ENCODE results near the gene ASAP2. TPM values are rescaled to one million over a fixed set of nuclear protein-coding genes. Genes with fewer than 3 reads are reported as not detected.

Gene ASAP2
- polyA plus RNA-seq, 3 donors, result 0.08 to 1.1 (median 0.20) TPM

DNA sequence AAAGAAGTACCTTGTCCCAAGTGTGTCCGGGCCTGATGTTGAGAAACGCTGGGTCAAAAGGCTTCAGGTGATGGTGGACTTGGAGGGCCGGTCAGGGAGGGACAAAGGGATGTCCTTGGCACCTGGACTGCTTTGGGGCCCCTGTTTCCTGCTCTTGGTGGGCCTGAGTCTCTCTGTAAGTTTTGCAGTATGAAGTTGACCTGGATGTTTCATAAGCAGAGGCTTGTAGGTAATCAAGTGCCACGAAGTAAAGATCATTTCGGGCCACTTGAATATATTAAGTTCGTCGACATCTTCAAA, 29.4 kb downstream of the ASAP2 start:
- H3K79me2 ChIP-seq (ENCODE audit: insufficient read depth, low read length), result no peaks in the 10 kb centered on the region
- peaks cover 0 to 3% (median 0%) of the 10 kb centered on the region in 7 donors for H3K9me3 Mint-ChIP-seq

DNA sequence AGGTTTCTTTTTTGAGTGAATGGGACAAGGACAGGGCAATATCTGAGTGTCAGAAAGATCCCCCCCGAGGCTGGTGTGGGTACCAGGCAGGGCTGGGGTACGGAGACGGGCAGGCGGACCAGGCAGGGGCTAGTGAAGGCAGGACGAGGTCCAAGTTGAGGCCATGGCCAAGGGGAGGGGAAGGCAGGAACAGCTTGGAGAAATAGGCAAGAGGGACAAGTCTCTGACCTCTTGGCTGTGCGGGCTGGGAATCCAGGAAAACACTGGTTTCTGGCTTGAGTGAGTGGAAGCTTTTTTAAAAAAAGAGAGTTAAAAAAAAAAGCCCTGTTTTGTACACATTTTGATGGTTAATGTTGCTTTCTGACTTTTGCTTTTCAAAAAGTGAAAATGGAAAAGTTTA, 30.3 kb downstream of the ASAP2 start:
- DNase-seq, result no peak
- peaks cover 45% of the 10 kb centered on the region for H3K4me1 Mint-ChIP-seq
- H3K4me3 ChIP-seq (replicated peaks in 1 of 3; ENCODE audit: low read depth in 2 of 3, low read length in 3 of 3), result no peak overlapping the region
- no peak overlapping the region for H3K27ac ChIP-seq (ENCODE audit: low read depth in 1 of 2, low read length in 2 of 2)
- intact Hi-C loops (cut with micrococcal nuclease), result no loop called here
- no peak overlapping the region for H3K9ac ChIP-seq (ENCODE audit: insufficient read depth, low read length, poor library complexity, severe bottlenecking)
- peaks cover 0 to 3% (median 0%) of the 10 kb centered on the region in 7 donors for H3K9me3 Mint-ChIP-seq
- WGBS (ENCODE audit: insufficient coverage), result 97% methylated on average over 6 of the region's 6 CpGs
- peaks cover 0 to 6% of the 10 kb centered on the region in 2 donors for H3K27me3 ChIP-seq (ENCODE audit: control insufficient read depth in 2 of 2, insufficient read depth in 2 of 2, low read length in 2 of 2)
- TF ChIP-seq, protein P1, sequence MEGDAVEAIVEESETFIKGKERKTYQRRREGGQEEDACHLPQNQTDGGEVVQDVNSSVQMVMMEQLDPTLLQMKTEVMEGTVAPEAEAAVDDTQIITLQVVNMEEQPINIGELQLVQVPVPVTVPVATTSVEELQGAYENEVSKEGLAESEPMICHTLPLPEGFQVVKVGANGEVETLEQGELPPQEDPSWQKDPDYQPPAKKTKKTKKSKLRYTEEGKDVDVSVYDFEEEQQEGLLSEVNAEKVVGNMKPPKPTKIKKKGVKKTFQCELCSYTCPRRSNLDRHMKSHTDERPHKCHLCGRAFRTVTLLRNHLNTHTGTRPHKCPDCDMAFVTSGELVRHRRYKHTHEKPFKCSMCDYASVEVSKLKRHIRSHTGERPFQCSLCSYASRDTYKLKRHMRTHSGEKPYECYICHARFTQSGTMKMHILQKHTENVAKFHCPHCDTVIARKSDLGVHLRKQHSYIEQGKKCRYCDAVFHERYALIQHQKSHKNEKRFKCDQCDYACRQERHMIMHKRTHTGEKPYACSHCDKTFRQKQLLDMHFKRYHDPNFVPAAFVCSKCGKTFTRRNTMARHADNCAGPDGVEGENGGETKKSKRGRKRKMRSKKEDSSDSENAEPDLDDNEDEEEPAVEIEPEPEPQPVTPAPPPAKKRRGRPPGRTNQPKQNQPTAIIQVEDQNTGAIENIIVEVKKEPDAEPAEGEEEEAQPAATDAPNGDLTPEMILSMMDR (IDR thresholded peaks at IDR 0.05), result no peak
- H3K36me3 Mint-ChIP-seq, result no peaks in the 10 kb centered on the region
- H3K27me3 Mint-ChIP-seq (ENCODE audit: low read depth in 3 of 3), result peaks cover 14 to 19% (median 17%) of the 10 kb centered on the region in 3 donors
- no peak overlapping the region for H2AFZ ChIP-seq (ENCODE audit: insufficient read depth, low read depth, low read length, poor library complexity, severe bottlenecking)
- H3K9me3 ChIP-seq (replicated peaks in 1 of 2; ENCODE audit: control insufficient read depth in 1 of 2, insufficient read depth in 1 of 2, low read length in 2 of 2), result no peaks in the 10 kb centered on the region
- H3K4me3 Mint-ChIP-seq, result no peak overlapping the region
- no peaks in the 10 kb centered on the region for H3K79me2 ChIP-seq (ENCODE audit: insufficient read depth, low read length)
- no peak overlapping the region for H3K27ac Mint-ChIP-seq
- H3K4me1 ChIP-seq (ENCODE audit: control insufficient read depth in 1 of 2, insufficient read depth in 2 of 2, low read length in 2 of 2), result peaks cover 41 to 44% of the 10 kb centered on the region in 2 donors
- H3K4me2 ChIP-seq (replicated peaks; ENCODE audit: extremely low read depth, low read length, poor library complexity, severe bottlenecking), result no peak overlapping the region
- peaks cover 6% of the 10 kb centered on the region for H4K20me1 ChIP-seq (ENCODE audit: insufficient read depth, low read length)
- H3K36me3 ChIP-seq (replicated peaks in 1 of 2; ENCODE audit: control insufficient read depth in 1 of 2, insufficient read depth in 2 of 2, low read length in 2 of 2), result no peaks in the 10 kb centered on the region

More for the DNA sequence above, 29.4 kb downstream of the ASAP2 start:
- TF ChIP-seq, protein P1 (IDR thresholded peaks at IDR 0.05), result no peak
- no peak overlapping the region for H2AFZ ChIP-seq (ENCODE audit: insufficient read depth, low read depth, low read length, poor library complexity, severe bottlenecking)
- peaks cover 14% of the 10 kb centered on the region for H4K20me1 ChIP-seq (ENCODE audit: insufficient read depth, low read length)
- H3K4me3 ChIP-seq (replicated peaks in 1 of 3; ENCODE audit: low read depth in 2 of 3, low read length in 3 of 3), result no peak overlapping the region
- no peak overlapping the region for H3K9ac ChIP-seq (ENCODE audit: insufficient read depth, low read length, poor library complexity, severe bottlenecking)
- no peaks in the 10 kb centered on the region for H3K36me3 ChIP-seq (replicated peaks in 1 of 2; ENCODE audit: control insufficient read depth in 1 of 2, insufficient read depth in 2 of 2, low read length in 2 of 2)
- peaks cover 0 to 6% of the 10 kb centered on the region in 2 donors for H3K27me3 ChIP-seq (ENCODE audit: control insufficient read depth in 2 of 2, insufficient read depth in 2 of 2, low read length in 2 of 2)
- H3K27ac Mint-ChIP-seq, result no peak overlapping the region
- no peak overlapping the region for H3K4me2 ChIP-seq (replicated peaks; ENCODE audit: extremely low read depth, low read length, poor library complexity, severe bottlenecking)
- no peak for DNase-seq
- no peak overlapping the region for H3K27ac ChIP-seq (ENCODE audit: low read depth in 1 of 2, low read length in 2 of 2)
- peaks cover 53% of the 10 kb centered on the region for H3K4me1 Mint-ChIP-seq
- WGBS (ENCODE audit: insufficient coverage), result 100% methylated on average over 2 of the region's 7 CpGs
- no peak overlapping the region for H3K4me3 Mint-ChIP-seq
- intact Hi-C loops (cut with micrococcal nuclease), result no loop called here
- peaks cover 16 to 19% (median 17%) of the 10 kb centered on the region in 3 donors for H3K27me3 Mint-ChIP-seq (ENCODE audit: low read depth in 3 of 3)
- H3K4me1 ChIP-seq (ENCODE audit: control insufficient read depth in 1 of 2, insufficient read depth in 2 of 2, low read length in 2 of 2), result peaks cover 49 to 53% of the 10 kb centered on the region in 2 donors
- H3K9me3 ChIP-seq (replicated peaks in 1 of 2; ENCODE audit: control insufficient read depth in 1 of 2, insufficient read depth in 1 of 2, low read length in 2 of 2), result no peaks in the 10 kb centered on the region
- no peaks in the 10 kb centered on the region for H3K36me3 Mint-ChIP-seq

Data from CD14-positive monocyte (primary cell).